GM21423 (cell line): ENCODE results near the gene ATP1A4.

Experiments used
- ATAC-seq: cut with Tn5 transposase; IDR thresholded peaks from one replicate; pipeline ENCODE4 v1.9.1; 2021; ENCODE audit warnings: mild to moderate bottlenecking, moderate library complexity; ENCODE audit not compliant: unreplicated experiment

Gene ATP1A4

GRCh38 chr1:160139840-160140239 is 11.6 kb upstream of the ATP1A4 start:
- no peak for ATAC-seq

GRCh38 chr1:160143695-160144094 is 7.7 kb upstream of the ATP1A4 start:
- ATAC-seq: no peak

GRCh38 chr1:160144921-160145320 is 6.5 kb upstream of the ATP1A4 start:
- ATAC-seq: no peak

- ATAC-seq: no peak
Observed at GRCh38 chr1:160146107-160146506, 5.3 kb upstream of the ATP1A4 start.

GRCh38 chr1:160148121-160148520 is 3.3 kb upstream of the ATP1A4 start:
- ATAC-seq: no peak

GRCh38 chr1:160149233-160149632 is 2.2 kb upstream of the ATP1A4 start:
- no peak for ATAC-seq

GRCh38 chr1:160149716-160150115 is 1.7 kb upstream of the ATP1A4 start:
- ATAC-seq: no peak

GRCh38 chr1:160154790-160155189 is 3.4 kb downstream of the ATP1A4 start:
- ATAC-seq: no peak

- ATAC-seq: no peak
Observed at GRCh38 chr1:160156361-160156760, 5.0 kb downstream of the ATP1A4 start.

- ATAC-seq: no peak
Observed at GRCh38 chr1:160157174-160157573, 5.8 kb downstream of the ATP1A4 start.

- no peak for ATAC-seq
Observed at GRCh38 chr1:160158031-160158430, 6.6 kb downstream of the ATP1A4 start.

- no peak for ATAC-seq
Observed at GRCh38 chr1:160158534-160158933, 7.1 kb downstream of the ATP1A4 start.

GRCh38 chr1:160159846-160160245 is 8.4 kb downstream of the ATP1A4 start:
- no peak for ATAC-seq

GRCh38 chr1:160161965-160162705 is 10.7 kb downstream of the ATP1A4 start:
- ATAC-seq: no peak

GRCh38 chr1:160162931-160163330 is 11.5 kb downstream of the ATP1A4 start:
- ATAC-seq: no peak

- no peak for ATAC-seq
Observed at GRCh38 chr1:160163615-160164014, 12.2 kb downstream of the ATP1A4 start.

GRCh38 chr1:160164121-160164520 is 12.7 kb downstream of the ATP1A4 start:
- no peak for ATAC-seq

GRCh38 chr1:160166166-160166868 is 14.9 kb downstream of the ATP1A4 start:
- ATAC-seq: no peak

GRCh38 chr1:160167056-160167455 is 15.7 kb downstream of the ATP1A4 start:
- ATAC-seq: no peak

- ATAC-seq: no peak
Observed at GRCh38 chr1:160167580-160167979, 16.2 kb downstream of the ATP1A4 start.

- no peak for ATAC-seq
Observed at GRCh38 chr1:160168016-160168415, 16.6 kb downstream of the ATP1A4 start.

GRCh38 chr1:160168609-160169369 is 17.4 kb downstream of the ATP1A4 start:
- ATAC-seq: no peak
